ENCODE results near the gene SLC36A1.

DNA sequence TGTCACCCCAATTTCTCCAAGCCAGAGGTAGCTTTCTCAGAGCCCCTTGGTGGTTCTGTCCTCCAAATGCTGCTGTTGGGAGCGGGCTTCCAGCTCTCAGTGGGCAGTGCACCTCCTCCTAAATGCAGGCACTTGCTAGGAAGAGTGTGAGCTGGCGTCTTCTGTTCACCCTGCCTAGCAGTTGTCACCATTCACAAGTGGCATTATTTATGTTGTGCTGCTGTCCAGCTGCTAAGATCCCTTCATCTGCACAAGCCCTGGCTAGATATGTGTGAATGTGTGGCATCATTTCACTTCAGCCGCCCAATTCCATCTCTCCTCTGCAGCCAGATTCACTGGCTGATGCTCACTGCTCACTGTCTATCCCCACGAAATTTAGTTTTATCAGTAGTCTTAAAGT lies 43.7 kb downstream of the SLC36A1 start:
- TF ChIP-seq, protein P1, sequence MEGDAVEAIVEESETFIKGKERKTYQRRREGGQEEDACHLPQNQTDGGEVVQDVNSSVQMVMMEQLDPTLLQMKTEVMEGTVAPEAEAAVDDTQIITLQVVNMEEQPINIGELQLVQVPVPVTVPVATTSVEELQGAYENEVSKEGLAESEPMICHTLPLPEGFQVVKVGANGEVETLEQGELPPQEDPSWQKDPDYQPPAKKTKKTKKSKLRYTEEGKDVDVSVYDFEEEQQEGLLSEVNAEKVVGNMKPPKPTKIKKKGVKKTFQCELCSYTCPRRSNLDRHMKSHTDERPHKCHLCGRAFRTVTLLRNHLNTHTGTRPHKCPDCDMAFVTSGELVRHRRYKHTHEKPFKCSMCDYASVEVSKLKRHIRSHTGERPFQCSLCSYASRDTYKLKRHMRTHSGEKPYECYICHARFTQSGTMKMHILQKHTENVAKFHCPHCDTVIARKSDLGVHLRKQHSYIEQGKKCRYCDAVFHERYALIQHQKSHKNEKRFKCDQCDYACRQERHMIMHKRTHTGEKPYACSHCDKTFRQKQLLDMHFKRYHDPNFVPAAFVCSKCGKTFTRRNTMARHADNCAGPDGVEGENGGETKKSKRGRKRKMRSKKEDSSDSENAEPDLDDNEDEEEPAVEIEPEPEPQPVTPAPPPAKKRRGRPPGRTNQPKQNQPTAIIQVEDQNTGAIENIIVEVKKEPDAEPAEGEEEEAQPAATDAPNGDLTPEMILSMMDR (conservative IDR thresholded peaks at IDR 0.05 in 1 of 2, IDR thresholded peaks at IDR 0.05 in 1 of 2; ENCODE audit: low read depth in 1 of 2, low read length in 2 of 2) = no peak
- no peak for TF ChIP-seq EZH2 (IDR thresholded peaks at IDR 0.05; ENCODE audit: low read length, missing control alignments)

Measured in fibroblast of lung (primary cell).